GM12878 (cell line): Measurements from ENCODE around the gene LGALS8. TPM values are rescaled to one million over a fixed set of nuclear protein-coding genes. Genes with fewer than 3 reads are reported as not detected.

Experiments
- BHLHE40 ChIP-seq, 2 experiments: fragments of 450-650 bp in 1 of 2; IDR thresholded peaks; 2 replicates each; pipeline ENCODE4 v1.6.1; 2011 to 2017; ENCODE audit warnings: low read depth in 2 of 2, borderline replicate concordance in 1 of 2, improper control_type of control experiment in 1 of 2, low read length in 1 of 2, mild to moderate bottlenecking in 1 of 2
- CEBPB ChIP-seq, 2 experiments: fragments of 150-350 bp in 1 of 2; IDR thresholded peaks; 2 replicates each; pipeline ENCODE4 v1.6.1; 2012 to 2014; ENCODE audit warnings: low read depth in 2 of 2, low read length in 2 of 2, borderline replicate concordance in 1 of 2, inconsistent platforms in 1 of 2
- CTCF ChIP-seq, 3 experiments: IDR thresholded peaks in 2 of 3; conservative IDR thresholded peaks in 1 of 3; 2 replicates each; pipeline ENCODE4 v1.5.1; 2011; ENCODE audit warnings: low read depth in 3 of 3, low read length in 3 of 3, mild to moderate bottlenecking in 3 of 3, control low read depth in 2 of 3, moderate library complexity in 2 of 3, inconsistent platforms in 1 of 3, mixed read lengths in 1 of 3; ENCODE audit not compliant: control insufficient read depth in 2 of 3, insufficient read depth in 1 of 3; ENCODE audit errors: extremely low read depth in 1 of 3
- CUX1 ChIP-seq: IDR thresholded peaks from 2 replicates; pipeline ENCODE4 v1.6.1; 2012; ENCODE audit warnings: improper control_type of control experiment, low read depth, low read length; ENCODE audit not compliant: insufficient replicate concordance
- EP300 ChIP-seq, 2 experiments: fragments of 150-350 bp in 1 of 2; IDR thresholded peaks; 2 replicates each; pipeline ENCODE4 v1.6.1; 2011 to 2012; ENCODE audit warnings: low read depth in 2 of 2, low read length in 2 of 2, borderline replicate concordance in 1 of 2, improper control_type of control experiment in 1 of 2, inconsistent platforms in 1 of 2; ENCODE audit not compliant: control insufficient read depth in 1 of 2
- KAT2A ChIP-seq: conservative IDR thresholded peaks from 2 replicates; pipeline ENCODE4 v1.6.1; 2011; ENCODE audit warnings: low read depth, low read length; ENCODE audit not compliant: control insufficient read depth
- KDM1A ChIP-seq: fragments of 200-600 bp; sonication (generic); IDR thresholded peaks from 2 replicates; pipeline ENCODE4 v1.6.1; 2016; ENCODE audit warnings: borderline replicate concordance
- NBN ChIP-seq: fragments of 450-650 bp; IDR thresholded peaks from 2 replicates; pipeline ENCODE4 v1.6.1; 2016
- NFXL1 ChIP-seq: fragments of 450-650 bp; IDR thresholded peaks from 2 replicates; pipeline ENCODE4 v1.6.1; 2017; ENCODE audit warnings: antibody characterized with exemption, mild to moderate bottlenecking, borderline replicate concordance
- PAX8 ChIP-seq: fragments of 450-650 bp; IDR thresholded peaks from 2 replicates; pipeline ENCODE4 v1.6.1; 2017; ENCODE audit warnings: mild to moderate bottlenecking, moderate library complexity
- RELB ChIP-seq: fragments of 450-650 bp; IDR thresholded peaks from 2 replicates; pipeline ENCODE4 v1.6.1; 2017; ENCODE audit warnings: low read depth, mild to moderate bottlenecking, moderate library complexity
- SREBF2 ChIP-seq: IDR thresholded peaks from 2 replicates; pipeline ENCODE4 v1.6.1; 2012; ENCODE audit warnings: mild to moderate bottlenecking, low read length
- STAT3 ChIP-seq: IDR thresholded peaks from 2 replicates; pipeline ENCODE4 v1.6.1; 2011; ENCODE audit warnings: low read depth, low read length, improper control_type of control experiment
- SUZ12 ChIP-seq: fragments of 200-600 bp; sonication (generic); IDR thresholded peaks from one replicate; pipeline ENCODE4 v1.6.1; 2018; ENCODE audit warnings: antibody characterized with exemption, mild to moderate bottlenecking; ENCODE audit not compliant: unreplicated experiment
- polyA plus RNA-seq, 11 experiments: library from polyadenylated mRNA; depleted of rRNA in 4 of 11; unstranded in 6 of 11; stranded (reverse) in 5 of 11; fragments of >200 nt; fragmentation: Nextera tagmentation in 4 of 11; fragmentation: Illumina TruSeq in 1 of 11; extraction: Ambion mirVana in 4 of 11; extraction: Trizol in 1 of 11; gene quantifications; 1 replicate in 1 of 11; 2 replicates in 10 of 11; pipeline versions ENCODE4 v1.2.1 to v1.2.3, GENCODE V29; 2011 to 2016; ENCODE audit warnings: inconsistent platforms in 2 of 11, missing spikeins in 2 of 11, low read depth in 1 of 11
- total RNA-seq, 4 experiments: library from RNA; depleted of rRNA in 3 of 4; stranded (reverse); fragments of >200 nt in 3 of 4; fragmentation: Illumina TruSeq in 1 of 4; extraction: Trizol in 1 of 4; gene quantifications; 2 replicates each; pipeline versions ENCODE4 v1.2.1 to v1.2.3, GENCODE V29; 2013 to 2021

LGALS8 gene
- total and polyA plus RNA-seq, 10 of the 15 experiments (the other 5 are each of a cell fraction or from before 2014, with no cell fraction given) = 15.4 to 86.5 (median 19.2) TPM

- TF ChIP-seq CUX1 (no peak), NBN (no peak), CTCF (IDR thresholded peaks at IDR 0.05 in 2 of 3, conservative IDR thresholded peaks at IDR 0.05 in 1 of 3; ENCODE audit: control insufficient read depth in 2 of 3, extremely low read depth in 1 of 3, insufficient read depth in 1 of 3, low read depth in 3 of 3, low read length in 3 of 3) (no peak), SUZ12 (no peak), RELB (no peak), STAT3 (no peak), KAT2A (no peak), BHLHE40 (IDR thresholded peaks at IDR 0.05; ENCODE audit: borderline replicate concordance in 1 of 2, low read depth in 2 of 2, low read length in 1 of 2) (no peak), PAX8 (no peak), KDM1A (no peak), EP300 (IDR thresholded peaks at IDR 0.05; ENCODE audit: borderline replicate concordance in 1 of 2, control insufficient read depth in 1 of 2, low read depth in 2 of 2, low read length in 2 of 2) (no peak), NFXL1 (no peak), CEBPB (IDR thresholded peaks at IDR 0.05; ENCODE audit: borderline replicate concordance in 1 of 2, low read depth in 2 of 2, low read length in 2 of 2) (no peak), SREBF2 (no peak)
These were observed 51.7 kb downstream of the LGALS8 start (continued) for GRCh38 chr1:236575523-236575922.
